Gastrocnemius medialis (tissue), 4 donors: ENCODE data around the gene IFI6.

ENCODE experiments used
- POLR2A ChIP-seq, 2 donors: fragments of 450-650 bp; IDR thresholded peaks; one replicate each; pipeline ENCODE4 v1.6.1; 2017; ENCODE audit warnings: antibody characterized with exemption in 2 of 2, mild to moderate bottlenecking in 2 of 2, moderate library complexity in 2 of 2
- TF ChIP-seq, protein P1 (sequence below), 5 experiments: fragments of 450-650 bp in 3 of 5; fragments of 200-600 bp in 2 of 5; sonication (generic) in 2 of 5; IDR thresholded peaks in 4 of 5; conservative IDR thresholded peaks in 1 of 5; 1 replicate in 4 of 5; 2 replicates in 1 of 5; pipeline ENCODE4 v1.5.1; 2016 to 2019; ENCODE audit warnings: antibody characterized with exemption in 5 of 5, mild to moderate bottlenecking in 3 of 5, moderate library complexity in 3 of 5

DNA sequence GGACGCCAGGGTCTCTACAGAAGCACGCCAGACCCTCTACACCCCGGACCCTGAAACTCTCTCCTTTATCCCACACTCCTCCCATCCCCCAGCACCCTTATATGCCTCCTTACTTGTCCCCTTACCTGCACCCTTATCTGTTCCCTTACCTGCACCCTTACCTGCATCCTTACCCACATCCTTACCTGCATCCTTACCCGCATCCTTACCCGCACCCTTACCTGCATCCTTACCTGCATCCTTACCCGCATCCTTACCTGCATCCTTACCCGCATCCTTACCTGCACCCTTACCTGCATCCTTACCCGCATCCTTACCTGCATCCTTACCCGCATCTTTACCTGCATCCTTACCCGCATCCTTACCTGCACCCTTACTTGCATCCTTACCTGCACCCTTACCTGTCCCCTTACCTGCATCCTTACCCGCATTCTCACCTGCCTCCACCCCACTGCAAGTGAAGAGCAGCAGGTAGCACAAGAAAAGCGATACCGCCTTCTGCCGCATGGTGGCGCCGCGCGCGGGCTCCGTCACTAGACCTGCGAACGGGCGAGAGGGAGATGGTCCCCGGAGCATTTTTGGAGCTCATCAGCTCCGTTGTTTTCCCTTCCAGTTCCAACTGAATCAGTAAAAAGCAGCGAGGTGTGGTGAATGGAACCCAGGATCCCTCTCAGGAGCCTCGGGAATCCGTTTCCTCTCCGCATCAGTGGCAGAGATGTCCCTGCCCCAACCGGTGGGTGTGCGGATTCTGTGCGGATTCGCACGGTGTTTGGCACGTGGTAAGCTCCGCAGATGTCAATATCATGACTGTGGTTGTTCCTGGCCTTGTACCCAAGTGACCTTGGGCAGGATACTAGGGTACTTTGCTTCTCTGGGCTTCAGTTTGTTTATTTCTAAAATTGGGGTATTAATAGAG lies 2.9 kb downstream of the IFI6 start:
- TF ChIP-seq, protein P1, sequence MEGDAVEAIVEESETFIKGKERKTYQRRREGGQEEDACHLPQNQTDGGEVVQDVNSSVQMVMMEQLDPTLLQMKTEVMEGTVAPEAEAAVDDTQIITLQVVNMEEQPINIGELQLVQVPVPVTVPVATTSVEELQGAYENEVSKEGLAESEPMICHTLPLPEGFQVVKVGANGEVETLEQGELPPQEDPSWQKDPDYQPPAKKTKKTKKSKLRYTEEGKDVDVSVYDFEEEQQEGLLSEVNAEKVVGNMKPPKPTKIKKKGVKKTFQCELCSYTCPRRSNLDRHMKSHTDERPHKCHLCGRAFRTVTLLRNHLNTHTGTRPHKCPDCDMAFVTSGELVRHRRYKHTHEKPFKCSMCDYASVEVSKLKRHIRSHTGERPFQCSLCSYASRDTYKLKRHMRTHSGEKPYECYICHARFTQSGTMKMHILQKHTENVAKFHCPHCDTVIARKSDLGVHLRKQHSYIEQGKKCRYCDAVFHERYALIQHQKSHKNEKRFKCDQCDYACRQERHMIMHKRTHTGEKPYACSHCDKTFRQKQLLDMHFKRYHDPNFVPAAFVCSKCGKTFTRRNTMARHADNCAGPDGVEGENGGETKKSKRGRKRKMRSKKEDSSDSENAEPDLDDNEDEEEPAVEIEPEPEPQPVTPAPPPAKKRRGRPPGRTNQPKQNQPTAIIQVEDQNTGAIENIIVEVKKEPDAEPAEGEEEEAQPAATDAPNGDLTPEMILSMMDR (IDR thresholded peaks at IDR 0.05 in 4 of 5, conservative IDR thresholded peaks at IDR 0.05 in 1 of 5), result peak; percentile 64 to 94 (median 83)
- no peak for TF ChIP-seq POLR2A (IDR thresholded peaks at IDR 0.05)
